GM23338 (cell line): ENCODE measurements around the gene CCL13. TPM values are rescaled to one million over a fixed set of nuclear protein-coding genes. Genes with fewer than 3 reads are reported as not detected.

Experiments
- ATAC-seq: fragments of 200-7000 bp; cut with Tn5 transposase; 3 replicates; pipeline ENCODE4 v1.9.1; 2020
- DNase-seq: peaks from one replicate; pipeline ENCODE4 v3.0.0-alpha.2; 2015; ENCODE audit warnings: low spot score
- H2AFZ ChIP-seq: fragments of 200-600 bp; sonication (generic); 2 replicates; pipeline ENCODE4 v1.8.0; 2016; ENCODE audit warnings: antibody characterized with exemption, mild to moderate bottlenecking, moderate library complexity
- H3F3A ChIP-seq: fragments of 200-600 bp; sonication (generic); replicated peaks from 2 replicates; pipeline ENCODE4 v1.8.0; 2017; ENCODE audit warnings: antibody characterized with exemption, mixed run types, low read depth
- H3K27ac ChIP-seq: fragments of 200-600 bp; sonication (generic); 2 replicates; pipeline ENCODE4 v1.6.1; 2016; ENCODE audit warnings: low read depth
- H3K27me3 ChIP-seq: fragments of 200-600 bp; sonication (generic); 2 replicates; pipeline ENCODE4 v1.8.0; 2016; ENCODE audit warnings: mild to moderate bottlenecking, mixed run types, moderate library complexity; ENCODE audit not compliant: insufficient read depth
- H3K36me3 ChIP-seq: fragments of 200-600 bp; sonication (generic); 2 replicates; pipeline ENCODE4 v1.8.0; 2016; ENCODE audit warnings: mild to moderate bottlenecking; ENCODE audit not compliant: insufficient read depth
- H3K4me1 ChIP-seq: fragments of 200-600 bp; sonication (generic); 2 replicates; pipeline ENCODE4 v1.8.0; 2016; ENCODE audit warnings: mild to moderate bottlenecking, moderate library complexity; ENCODE audit not compliant: insufficient read depth
- H3K4me2 ChIP-seq: fragments of 200-600 bp; sonication (generic); 2 replicates; pipeline ENCODE4 v1.7.1; 2017; ENCODE audit warnings: mixed run types
- H3K4me3 ChIP-seq: fragments of 200-600 bp; sonication (generic); 2 replicates; pipeline ENCODE4 v1.6.1; 2016; ENCODE audit warnings: mixed run types
- H3K79me2 ChIP-seq: fragments of 200-600 bp; sonication (generic); replicated peaks from 2 replicates; pipeline ENCODE4 v1.8.0; 2017; ENCODE audit warnings: mild to moderate bottlenecking; ENCODE audit not compliant: insufficient read depth
- H3K9me2 ChIP-seq: fragments of 200-600 bp; sonication (generic); 2 replicates; pipeline ENCODE4 v1.8.0; 2017; ENCODE audit not compliant: insufficient read depth
- H4K20me1 ChIP-seq: fragments of 200-600 bp; sonication (generic); replicated peaks from 2 replicates; pipeline ENCODE4 v1.8.0; 2017; ENCODE audit warnings: mild to moderate bottlenecking; ENCODE audit not compliant: insufficient read depth
- H3K27ac Mint-ChIP-seq: 2 replicates; pipeline ENCODE4 v1.8.0; 2020; ENCODE audit warnings: inconsistent platforms, mild to moderate bottlenecking, moderate library complexity, mixed read lengths
- H3K27me3 Mint-ChIP-seq: 3 replicates; pipeline ENCODE4 v1.8.0; 2022; ENCODE audit warnings: low read depth, mild to moderate bottlenecking, moderate library complexity, mixed read lengths, inconsistent platforms; ENCODE audit not compliant: insufficient read depth, poor library complexity
- H3K36me3 Mint-ChIP-seq: 3 replicates; pipeline ENCODE4 v1.8.0; 2021; ENCODE audit warnings: low read depth, mild to moderate bottlenecking, inconsistent platforms, moderate library complexity, mixed read lengths
- H3K4me1 Mint-ChIP-seq: 3 replicates; pipeline ENCODE4 v1.8.0; 2020; ENCODE audit warnings: mild to moderate bottlenecking, inconsistent platforms, mixed read lengths
- H3K4me3 Mint-ChIP-seq: 3 replicates; pipeline ENCODE4 v1.8.0; 2021; ENCODE audit warnings: moderate library complexity, mild to moderate bottlenecking, inconsistent platforms, mixed read lengths
- H3K9me3 Mint-ChIP-seq: 3 replicates; pipeline ENCODE4 v1.8.0; 2020; ENCODE audit warnings: moderate library complexity, mild to moderate bottlenecking, inconsistent platforms, mixed read lengths
- CREB1 ChIP-seq: fragments of 250-450 bp; sonication (Bioruptor Pico); IDR thresholded peaks from 2 replicates; pipeline ENCODE4 v1.5.0; 2020; ENCODE audit warnings: low read depth, mild to moderate bottlenecking, moderate library complexity
- JUNB ChIP-seq: IDR thresholded peaks from one replicate; pipeline ENCODE4 v1.6.1; 2016; ENCODE audit warnings: antibody characterized with exemption; ENCODE audit not compliant: unreplicated experiment
- ZNF114 ChIP-seq: fragments of 250-450 bp; sonication (Bioruptor Pico); IDR thresholded peaks from 2 replicates; pipeline ENCODE4 v1.5.0; 2020; ENCODE audit warnings: mild to moderate bottlenecking, moderate library complexity
- ZNF331 ChIP-seq: fragments of 250-450 bp; sonication (Bioruptor Pico); IDR thresholded peaks from 2 replicates; pipeline ENCODE4 v1.5.0; 2020; ENCODE audit warnings: low read depth, mild to moderate bottlenecking, moderate library complexity
- polyA plus RNA-seq: library from polyadenylated mRNA; unstranded; fragments of >200 nt; fragmentation: Nextera tagmentation; extraction: Ambion mirVana; gene quantifications from 2 replicates; pipeline ENCODE4 v1.2.1, GENCODE V29; 2016
- total RNA-seq: library from RNA; depleted of rRNA; stranded (reverse); fragments of >200 nt; shearing (Covaris generic); gene quantifications from 2 replicates; pipeline ENCODE4 v1.2.3, GENCODE V29; 2014
- TF ChIP-seq, protein P1 (sequence below), 2 experiments: fragments of 200-600 bp in 1 of 2; sonication (generic) in 1 of 2; conservative IDR thresholded peaks; 2 replicates each; pipeline versions ENCODE4 v1.5.1 to v1.6.1; 2016 to 2017; ENCODE audit warnings: antibody characterized with exemption in 2 of 2, low read depth in 2 of 2, mild to moderate bottlenecking in 2 of 2, moderate library complexity in 1 of 2
- TF ChIP-seq, protein P2 (sequence below): IDR thresholded peaks from 2 replicates; pipeline ENCODE4 v1.6.1; 2016; ENCODE audit warnings: antibody characterized with exemption
- TF ChIP-seq, protein P3 (sequence below): fragments of 250-450 bp; sonication (Bioruptor Pico); IDR thresholded peaks from 2 replicates; pipeline ENCODE4 v1.5.0; 2020; ENCODE audit warnings: mild to moderate bottlenecking, moderate library complexity

CCL13 gene
- total and polyA plus RNA-seq, 2 experiments from 2014 or later: not detected

DNA sequence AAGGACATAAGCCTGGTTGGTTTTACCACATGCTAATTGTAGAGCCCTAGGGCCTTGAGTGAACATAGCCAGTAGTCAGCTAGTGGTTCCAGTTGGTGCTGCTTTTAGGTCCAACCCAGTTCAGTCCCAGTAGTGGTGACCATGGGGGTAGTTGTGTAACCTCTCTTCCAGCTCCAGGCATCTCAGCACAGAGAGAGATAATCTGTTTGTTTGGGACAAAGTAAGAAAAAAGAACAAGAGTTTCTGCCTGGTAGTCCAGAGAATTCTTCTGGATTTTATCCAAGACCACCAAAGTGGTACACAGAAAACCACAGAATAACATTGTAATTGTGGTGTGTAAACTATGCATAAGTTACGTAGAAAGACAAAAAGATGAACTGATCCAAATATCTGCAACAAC is 5.2 kb upstream of the CCL13 start (continued):
- TF ChIP-seq, protein P1, sequence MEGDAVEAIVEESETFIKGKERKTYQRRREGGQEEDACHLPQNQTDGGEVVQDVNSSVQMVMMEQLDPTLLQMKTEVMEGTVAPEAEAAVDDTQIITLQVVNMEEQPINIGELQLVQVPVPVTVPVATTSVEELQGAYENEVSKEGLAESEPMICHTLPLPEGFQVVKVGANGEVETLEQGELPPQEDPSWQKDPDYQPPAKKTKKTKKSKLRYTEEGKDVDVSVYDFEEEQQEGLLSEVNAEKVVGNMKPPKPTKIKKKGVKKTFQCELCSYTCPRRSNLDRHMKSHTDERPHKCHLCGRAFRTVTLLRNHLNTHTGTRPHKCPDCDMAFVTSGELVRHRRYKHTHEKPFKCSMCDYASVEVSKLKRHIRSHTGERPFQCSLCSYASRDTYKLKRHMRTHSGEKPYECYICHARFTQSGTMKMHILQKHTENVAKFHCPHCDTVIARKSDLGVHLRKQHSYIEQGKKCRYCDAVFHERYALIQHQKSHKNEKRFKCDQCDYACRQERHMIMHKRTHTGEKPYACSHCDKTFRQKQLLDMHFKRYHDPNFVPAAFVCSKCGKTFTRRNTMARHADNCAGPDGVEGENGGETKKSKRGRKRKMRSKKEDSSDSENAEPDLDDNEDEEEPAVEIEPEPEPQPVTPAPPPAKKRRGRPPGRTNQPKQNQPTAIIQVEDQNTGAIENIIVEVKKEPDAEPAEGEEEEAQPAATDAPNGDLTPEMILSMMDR (conservative IDR thresholded peaks at IDR 0.05; ENCODE audit: low read depth in 2 of 2): no peak
- TF ChIP-seq ZNF114 (CRISPR knock-in tag) (no peak), ZNF331 (CRISPR knock-in tag) (no peak), CREB1 (CRISPR knock-in tag) (no peak)
- TF ChIP-seq, protein P2, sequence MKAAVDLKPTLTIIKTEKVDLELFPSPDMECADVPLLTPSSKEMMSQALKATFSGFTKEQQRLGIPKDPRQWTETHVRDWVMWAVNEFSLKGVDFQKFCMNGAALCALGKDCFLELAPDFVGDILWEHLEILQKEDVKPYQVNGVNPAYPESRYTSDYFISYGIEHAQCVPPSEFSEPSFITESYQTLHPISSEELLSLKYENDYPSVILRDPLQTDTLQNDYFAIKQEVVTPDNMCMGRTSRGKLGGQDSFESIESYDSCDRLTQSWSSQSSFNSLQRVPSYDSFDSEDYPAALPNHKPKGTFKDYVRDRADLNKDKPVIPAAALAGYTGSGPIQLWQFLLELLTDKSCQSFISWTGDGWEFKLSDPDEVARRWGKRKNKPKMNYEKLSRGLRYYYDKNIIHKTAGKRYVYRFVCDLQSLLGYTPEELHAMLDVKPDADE: no peak

DNA sequence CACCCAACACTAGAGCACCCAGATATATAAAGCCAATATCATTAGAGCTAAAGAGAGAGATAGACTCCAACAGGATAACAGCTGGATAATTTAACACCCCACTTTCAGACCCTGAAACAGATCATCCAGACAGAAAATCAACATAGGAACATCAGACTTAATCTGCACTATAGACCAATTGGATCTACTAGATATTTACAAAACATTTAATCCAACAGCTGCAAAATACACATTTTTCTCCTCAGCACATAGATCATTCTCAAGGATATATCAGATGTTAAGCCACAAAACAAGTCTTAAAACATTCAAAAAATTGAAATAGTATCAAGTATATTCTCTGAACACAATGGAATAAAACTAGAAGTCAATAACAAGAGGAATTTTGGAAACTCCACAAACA is 4.1 kb upstream of the CCL13 start:
- ATAC-seq: no peak
- Mint-ChIP-seq H3K36me3 (no peaks in the 10 kb centered on the region), H3K27ac (no peak overlapping the region), H3K9me3 (peaks cover 2% of the 10 kb centered on the region; the same call in 2 of the 3 replicates), H3K27me3 (no peaks in the 10 kb centered on the region), H3K4me1 (no peaks in the 10 kb centered on the region), H3K4me3 (no peak overlapping the region)
- no peaks in the 10 kb centered on the region for H3F3A ChIP-seq
- H3K79me2 ChIP-seq: no peaks in the 10 kb centered on the region
- no peaks in the 10 kb centered on the region for H3K27me3 ChIP-seq
- TF ChIP-seq JUNB: no peak
- TF ChIP-seq, protein P1 (conservative IDR thresholded peaks at IDR 0.05; ENCODE audit: low read depth in 2 of 2): no peak
- no peak overlapping the region for H3K4me2 ChIP-seq
- no peaks in the 10 kb centered on the region; the same call in 1 of the 2 replicates for H4K20me1 ChIP-seq
- peaks cover 6% of the 10 kb centered on the region; the same call in 1 of the 2 replicates for H3K9me2 ChIP-seq
- no peak overlapping the region for H3K27ac ChIP-seq
- no peak overlapping the region for H3K4me3 ChIP-seq
- no peak for DNase-seq
- H3K4me1 ChIP-seq: no peaks in the 10 kb centered on the region
- H2AFZ ChIP-seq: no peak overlapping the region
- no peaks in the 10 kb centered on the region for H3K36me3 ChIP-seq

DNA sequence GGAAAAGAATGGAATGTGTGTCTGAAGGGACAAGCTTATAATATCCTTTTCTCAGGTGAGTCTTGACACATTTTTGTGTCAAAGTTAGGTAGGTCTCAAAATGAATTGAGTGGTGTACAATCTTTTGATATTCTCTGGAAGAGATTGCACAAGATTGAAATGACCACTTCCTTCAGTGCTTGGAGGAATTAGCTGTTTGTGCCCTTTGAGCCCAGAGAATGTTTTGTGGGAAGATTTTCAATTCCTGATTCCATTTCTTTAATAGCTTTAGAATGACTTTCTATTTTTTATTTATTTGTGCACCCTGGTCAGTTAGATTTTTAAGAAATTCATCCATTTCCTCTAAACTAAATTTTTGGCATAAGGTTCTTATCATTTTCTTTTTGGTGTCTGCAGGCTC is 1.6 kb upstream of the CCL13 start:
- DNase-seq: no peak
- TF ChIP-seq, protein P3, sequence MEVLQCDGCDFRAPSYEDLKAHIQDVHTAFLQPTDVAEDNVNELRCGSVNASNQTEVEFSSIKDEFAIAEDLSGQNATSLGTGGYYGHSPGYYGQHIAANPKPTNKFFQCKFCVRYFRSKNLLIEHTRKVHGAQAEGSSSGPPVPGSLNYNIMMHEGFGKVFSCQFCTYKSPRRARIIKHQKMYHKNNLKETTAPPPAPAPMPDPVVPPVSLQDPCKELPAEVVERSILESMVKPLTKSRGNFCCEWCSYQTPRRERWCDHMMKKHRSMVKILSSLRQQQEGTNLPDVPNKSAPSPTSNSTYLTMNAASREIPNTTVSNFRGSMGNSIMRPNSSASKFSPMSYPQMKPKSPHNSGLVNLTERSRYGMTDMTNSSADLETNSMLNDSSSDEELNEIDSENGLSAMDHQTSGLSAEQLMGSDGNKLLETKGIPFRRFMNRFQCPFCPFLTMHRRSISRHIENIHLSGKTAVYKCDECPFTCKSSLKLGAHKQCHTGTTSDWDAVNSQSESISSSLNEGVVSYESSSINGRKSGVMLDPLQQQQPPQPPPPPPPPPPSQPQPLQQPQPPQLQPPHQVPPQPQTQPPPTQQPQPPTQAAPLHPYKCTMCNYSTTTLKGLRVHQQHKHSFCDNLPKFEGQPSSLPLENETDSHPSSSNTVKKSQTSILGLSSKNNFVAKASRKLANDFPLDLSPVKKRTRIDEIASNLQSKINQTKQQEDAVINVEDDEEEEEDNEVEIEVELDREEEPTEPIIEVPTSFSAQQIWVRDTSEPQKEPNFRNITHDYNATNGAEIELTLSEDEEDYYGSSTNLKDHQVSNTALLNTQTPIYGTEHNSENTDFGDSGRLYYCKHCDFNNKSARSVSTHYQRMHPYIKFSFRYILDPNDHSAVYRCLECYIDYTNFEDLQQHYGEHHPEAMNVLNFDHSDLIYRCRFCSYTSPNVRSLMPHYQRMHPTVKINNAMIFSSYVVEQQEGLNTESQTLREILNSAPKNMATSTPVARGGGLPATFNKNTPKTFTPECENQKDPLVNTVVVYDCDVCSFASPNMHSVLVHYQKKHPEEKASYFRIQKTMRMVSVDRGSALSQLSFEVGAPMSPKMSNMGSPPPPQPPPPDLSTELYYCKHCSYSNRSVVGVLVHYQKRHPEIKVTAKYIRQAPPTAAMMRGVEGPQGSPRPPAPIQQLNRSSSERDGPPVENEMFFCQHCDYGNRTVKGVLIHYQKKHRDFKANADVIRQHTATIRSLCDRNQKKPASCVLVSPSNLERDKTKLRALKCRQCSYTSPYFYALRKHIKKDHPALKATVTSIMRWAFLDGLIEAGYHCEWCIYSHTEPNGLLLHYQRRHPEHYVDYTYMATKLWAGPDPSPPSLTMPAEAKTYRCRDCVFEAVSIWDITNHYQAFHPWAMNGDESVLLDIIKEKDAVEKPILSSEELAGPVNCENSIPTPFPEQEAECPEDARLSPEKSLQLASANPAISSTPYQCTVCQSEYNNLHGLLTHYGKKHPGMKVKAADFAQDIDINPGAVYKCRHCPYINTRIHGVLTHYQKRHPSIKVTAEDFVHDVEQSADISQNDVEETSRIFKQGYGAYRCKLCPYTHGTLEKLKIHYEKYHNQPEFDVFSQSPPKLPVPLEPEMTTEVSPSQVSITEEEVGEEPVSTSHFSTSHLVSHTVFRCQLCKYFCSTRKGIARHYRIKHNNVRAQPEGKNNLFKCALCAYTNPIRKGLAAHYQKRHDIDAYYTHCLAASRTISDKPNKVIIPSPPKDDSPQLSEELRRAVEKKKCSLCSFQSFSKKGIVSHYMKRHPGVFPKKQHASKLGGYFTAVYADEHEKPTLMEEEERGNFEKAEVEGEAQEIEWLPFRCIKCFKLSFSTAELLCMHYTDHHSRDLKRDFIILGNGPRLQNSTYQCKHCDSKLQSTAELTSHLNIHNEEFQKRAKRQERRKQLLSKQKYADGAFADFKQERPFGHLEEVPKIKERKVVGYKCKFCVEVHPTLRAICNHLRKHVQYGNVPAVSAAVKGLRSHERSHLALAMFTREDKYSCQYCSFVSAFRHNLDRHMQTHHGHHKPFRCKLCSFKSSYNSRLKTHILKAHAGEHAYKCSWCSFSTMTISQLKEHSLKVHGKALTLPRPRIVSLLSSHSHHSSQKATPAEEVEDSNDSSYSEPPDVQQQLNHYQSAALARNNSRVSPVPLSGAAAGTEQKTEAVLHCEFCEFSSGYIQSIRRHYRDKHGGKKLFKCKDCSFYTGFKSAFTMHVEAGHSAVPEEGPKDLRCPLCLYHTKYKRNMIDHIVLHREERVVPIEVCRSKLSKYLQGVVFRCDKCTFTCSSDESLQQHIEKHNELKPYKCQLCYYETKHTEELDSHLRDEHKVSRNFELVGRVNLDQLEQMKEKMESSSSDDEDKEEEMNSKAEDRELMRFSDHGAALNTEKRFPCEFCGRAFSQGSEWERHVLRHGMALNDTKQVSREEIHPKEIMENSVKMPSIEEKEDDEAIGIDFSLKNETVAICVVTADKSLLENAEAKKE: no peak
- TF ChIP-seq ZNF114 (CRISPR knock-in tag) (no peak), CREB1 (CRISPR knock-in tag) (no peak)

More for the DNA sequence above, 1.6 kb upstream of the CCL13 start:
- no peak overlapping the region for H3K4me3 Mint-ChIP-seq
- H3K9me3 Mint-ChIP-seq: peaks cover 2% of the 10 kb centered on the region; the same call in 2 of the 3 replicates
- Histone ChIP-seq H4K20me1 (no peaks in the 10 kb centered on the region), H3K27ac (no peak overlapping the region), H3K4me1 (no peaks in the 10 kb centered on the region), H3K9me2 (peaks cover 10% of the 10 kb centered on the region), H3K79me2 (no peaks in the 10 kb centered on the region), H3K36me3 (no peaks in the 10 kb centered on the region), H3F3A (no peaks in the 10 kb centered on the region), H3K27me3 (no peaks in the 10 kb centered on the region), H3K4me2 (no peak overlapping the region), H2AFZ (no peak overlapping the region), H3K4me3 (no peak overlapping the region)
- H3K4me1 Mint-ChIP-seq: no peaks in the 10 kb centered on the region
- no peaks in the 10 kb centered on the region for H3K36me3 Mint-ChIP-seq
- H3K27ac Mint-ChIP-seq: no peak overlapping the region
- no peaks in the 10 kb centered on the region for H3K27me3 Mint-ChIP-seq
- ATAC-seq: no peak
